K562 (cell line): ENCODE results near the gene ADD1. TPM values are rescaled to one million over a fixed set of nuclear protein-coding genes. Genes with fewer than 3 reads are reported as not detected.

Source experiments
- ARID3A ChIP-seq: IDR thresholded peaks from 2 replicates; pipeline ENCODE4 v1.6.1; 2012; ENCODE audit warnings: low read depth, low read length, improper control_type of control experiment, borderline replicate concordance
- CCNT2 ChIP-seq: IDR thresholded peaks from 2 replicates; pipeline ENCODE4 v1.6.1; 2011; ENCODE audit warnings: borderline replicate concordance, low read depth, mild to moderate bottlenecking, moderate library complexity, mixed read lengths, low read length; ENCODE audit not compliant: insufficient read length; ENCODE audit errors: extremely low read depth
- DPF2 ChIP-seq: fragments of 450-650 bp; IDR thresholded peaks from 2 replicates; pipeline ENCODE4 v1.6.1; 2016
- ELF4 ChIP-seq: fragments of 450-650 bp; formaldehyde crosslinking; IDR thresholded peaks from 2 replicates; pipeline ENCODE4 v1.4.0; 2022; ENCODE audit warnings: missing genetic modification characterization
- MAFG ChIP-seq: fragments of 450-650 bp; conservative IDR thresholded peaks from 2 replicates; pipeline ENCODE4 v1.6.1; 2016; ENCODE audit warnings: missing genetic modification characterization, missing compliant biosample characterization
- MTA3 ChIP-seq: fragments of 450-650 bp; formaldehyde crosslinking; IDR thresholded peaks from 2 replicates; pipeline ENCODE4 v1.6.1; 2017; ENCODE audit warnings: mild to moderate bottlenecking, borderline replicate concordance
- NCOR1 ChIP-seq: fragments of 450-650 bp; IDR thresholded peaks from 2 replicates; pipeline ENCODE4 v1.6.1; 2016; ENCODE audit warnings: mild to moderate bottlenecking, moderate library complexity
- REST ChIP-seq, 2 experiments: fragments of 450-650 bp; formaldehyde crosslinking in 1 of 2; IDR thresholded peaks; 2 replicates each; pipeline versions ENCODE4 v1.4.0 to v1.6.1; 2014 to 2020; ENCODE audit warnings: mild to moderate bottlenecking in 2 of 2, borderline replicate concordance in 1 of 2, low read depth in 1 of 2
- SETDB1 ChIP-seq: IDR thresholded peaks from one replicate; pipeline ENCODE4 v1.6.1; 2012; ENCODE audit warnings: low read length, control low read depth, inconsistent platforms
- SREBF1 ChIP-seq: fragments of 150-350 bp; IDR thresholded peaks from 2 replicates; pipeline ENCODE4 v1.6.1; 2014; ENCODE audit warnings: antibody characterized with exemption, low read depth, low read length, borderline replicate concordance
- STAT6 ChIP-seq: sonication (generic); formaldehyde crosslinking; IDR thresholded peaks from 2 replicates; pipeline ENCODE4 v1.8.1; 2023; ENCODE audit warnings: mild to moderate bottlenecking, missing genetic modification reagents
- TAF1 ChIP-seq: IDR thresholded peaks from 2 replicates; pipeline ENCODE4 v1.6.1; 2011; ENCODE audit warnings: mild to moderate bottlenecking, low read length, moderate library complexity; ENCODE audit not compliant: insufficient read depth, control insufficient read depth, severe bottlenecking; ENCODE audit errors: extremely low read depth
- TFAM ChIP-seq: fragments of 250-450 bp; sonication (Bioruptor Pico); conservative IDR thresholded peaks from 2 replicates; pipeline ENCODE4 v1.5.0; 2021; ENCODE audit warnings: mild to moderate bottlenecking, moderate library complexity
- ZNF717 ChIP-seq: fragments of 250-450 bp; sonication (Bioruptor Pico); IDR thresholded peaks from 2 replicates; pipeline ENCODE4 v1.5.0; 2021
- polyA plus RNA-seq, 8 experiments: library from polyadenylated mRNA; depleted of rRNA in 4 of 8; stranded (reverse) in 5 of 8; unstranded in 3 of 8; fragments of >200 nt; fragmentation: Nextera tagmentation in 2 of 8; fragmentation: Illumina TruSeq in 1 of 8; extraction: Ambion mirVana in 2 of 8; extraction: Trizol in 1 of 8; gene quantifications; 2 replicates each; pipeline versions ENCODE4 v1.2.1 to v1.2.3, GENCODE V29; 2011 to 2014; ENCODE audit warnings: inconsistent platforms in 1 of 8, missing spikeins in 1 of 8
- total RNA-seq, 7 experiments: library from RNA; depleted of rRNA in 6 of 7; stranded (reverse); fragments of >200 nt in 6 of 7; fragmentation: Illumina TruSeq in 2 of 7; extraction: Trizol in 2 of 7; gene quantifications; 2 replicates each; pipeline versions ENCODE4 v1.2.1 to v1.2.3, GENCODE V29; 2011 to 2021; ENCODE audit warnings: low replicate concordance in 1 of 7

ADD1 gene
- total and polyA plus RNA-seq, 9 of the 15 experiments (the other 6 are each of a cell fraction or from before 2014, with no cell fraction given) = 17.5 to 153 (median 74.0) TPM

- TF ChIP-seq STAT6 (no peak), ZNF717 (no peak), TAF1 (no peak), NCOR1 (peak; percentile 92), DPF2 (peak; percentile 89), CCNT2 (peak; percentile 49), ARID3A (0 out of 2 replicates have a peak, but pooled peaks have one; percentile 30), REST (IDR thresholded peaks at IDR 0.05; ENCODE audit: borderline replicate concordance) (no peak; the same call in 1 of the 2 replicates), REST (CRISPR knock-in tag; IDR thresholded peaks at IDR 0.05; ENCODE audit: low read depth) (no peak), MTA3 (no peak), ELF4 (no peak), MAFG (tag) (no peak), SETDB1 (no peak), SREBF1 (no peak), TFAM (CRISPR knock-in tag) (no peak)
Measured at GRCh38 chr4:2867758-2868491, 24.3 kb downstream of the ADD1 start (continued).
